SK-N-SH (cell line): Measurements from ENCODE around the gene DNAJB11. TPM values are rescaled to one million over a fixed set of nuclear protein-coding genes. Genes with fewer than 3 reads are reported as not detected.
A peak's percentile ranks its signal among the peaks of the same experiment; 100 is the strongest.

Experiments used
- CTCF ChIA-PET: fragments of 300-600, 350-600 bp; formaldehyde crosslinking; extraction: SDS; loops from one replicate; lab custom pipeline; 2021; lab: Yijun Ruan, JAX
- POLR2A ChIA-PET: fragments of 350-600 bp; sonication (Branson Sonifier 250); formaldehyde crosslinking; extraction: SDS; loops from one replicate; lab custom pipeline; 2020; ENCODE audit warnings: antibody characterized with exemption, inconsistent platforms; lab: Yijun Ruan, JAX
- DNase-seq: peaks from one replicate; pipeline ENCODE4 v3.0.0; 2012
- H2AFZ ChIP-seq: fragments of 200-600 bp; sonication (generic); 2 replicates; pipeline ENCODE4 v1.8.1; 2016; ENCODE audit warnings: antibody characterized with exemption, mild to moderate bottlenecking, low read depth
- H3F3A ChIP-seq: fragments of 200-600 bp; sonication (generic); replicated peaks from 2 replicates; pipeline ENCODE3; 2016; ENCODE audit warnings: antibody characterized with exemption, mild to moderate bottlenecking; ENCODE audit not compliant: insufficient read depth
- H3K27ac ChIP-seq, 2 experiments: fragments of 200-500 bp in 1 of 2; fragments of 200-600 bp in 1 of 2; sonication (Bioruptor generic) in 1 of 2; sonication (generic), shearing (Covaris generic) in 1 of 2; 2 replicates each; pipeline versions ENCODE4 v1.5.1 to v1.6.1; 2014 to 2016; ENCODE audit warnings: low read depth in 2 of 2, inconsistent platforms in 1 of 2, low read length in 1 of 2, mild to moderate bottlenecking in 1 of 2, mixed read lengths in 1 of 2
- H3K27me3 ChIP-seq: fragments of 200-600 bp; sonication (generic), shearing (Covaris generic); 2 replicates; pipeline ENCODE4 v1.6.1; 2016; ENCODE audit warnings: mixed run types; ENCODE audit not compliant: insufficient read depth
- H3K36me3 ChIP-seq, 2 experiments: fragments of 200-500 bp in 1 of 2; fragments of 200-600 bp in 1 of 2; sonication (Bioruptor generic) in 1 of 2; sonication (generic) in 1 of 2; replicated peaks in 1 of 2; 2 replicates each; pipeline versions ENCODE3 to v1.5.1; 2014 to 2016; ENCODE audit warnings: low read length in 1 of 2, mild to moderate bottlenecking in 1 of 2; ENCODE audit not compliant: insufficient read depth in 2 of 2, control insufficient read depth in 1 of 2
- H3K4me1 ChIP-seq, 2 experiments: fragments of 200-500 bp in 1 of 2; fragments of 200-600 bp in 1 of 2; sonication (Bioruptor generic) in 1 of 2; sonication (generic), shearing (Covaris generic) in 1 of 2; 2 replicates each; pipeline versions ENCODE4 v1.5.1 to v1.6.1; 2014 to 2016; ENCODE audit warnings: low read depth in 1 of 2, low read length in 1 of 2, mixed run types in 1 of 2; ENCODE audit not compliant: insufficient read depth in 2 of 2, control insufficient read depth in 1 of 2
- H3K4me2 ChIP-seq: fragments of 200-600 bp; sonication (generic), shearing (Covaris generic); 2 replicates; pipeline ENCODE4 v1.6.1; 2017; ENCODE audit warnings: mixed run types
- H3K4me3 ChIP-seq, 2 experiments: fragments of 200-500 bp in 1 of 2; fragments of 200-600 bp in 1 of 2; sonication (Bioruptor generic) in 1 of 2; sonication (generic), shearing (Covaris generic) in 1 of 2; 2 replicates each; pipeline versions ENCODE4 v1.5.1 to v1.8.1; 2014 to 2016; ENCODE audit warnings: low read depth in 2 of 2, inconsistent platforms in 1 of 2, low read length in 1 of 2, mild to moderate bottlenecking in 1 of 2, mixed read lengths in 1 of 2, moderate library complexity in 1 of 2
- H3K79me2 ChIP-seq: fragments of 200-600 bp; sonication (generic); 2 replicates; pipeline ENCODE4 v1.8.1; 2017; ENCODE audit warnings: mild to moderate bottlenecking; ENCODE audit not compliant: insufficient read depth
- H3K9ac ChIP-seq: fragments of 200-600 bp; sonication (generic); 2 replicates; pipeline ENCODE4 v1.6.1; 2017; ENCODE audit warnings: mixed run types
- H3K9me2 ChIP-seq: fragments of 200-600 bp; sonication (generic); 2 replicates; pipeline ENCODE4 v1.6.1; 2017; ENCODE audit warnings: mixed run types
- H3K9me3 ChIP-seq: fragments of 200-600 bp; sonication (generic); 2 replicates; pipeline ENCODE4 v1.6.1; 2017; ENCODE audit warnings: mixed run types, mild to moderate bottlenecking, moderate library complexity
- H4K20me1 ChIP-seq: fragments of 200-600 bp; sonication (generic); 2 replicates; pipeline ENCODE4 v1.6.1; 2017; ENCODE audit warnings: mild to moderate bottlenecking, mixed run types; ENCODE audit not compliant: insufficient read depth
- CHD2 ChIP-seq: fragments of 150-350 bp; IDR thresholded peaks from 2 replicates; pipeline ENCODE4 v1.6.1; 2018; ENCODE audit warnings: low read length; ENCODE audit not compliant: partially characterized antibody
- CTCF ChIP-seq: fragments of 200-600 bp; sonication (generic); IDR thresholded peaks from 2 replicates; pipeline ENCODE4 v1.6.1; 2017; ENCODE audit warnings: antibody characterized with exemption, mild to moderate bottlenecking, moderate library complexity
- ELF1 ChIP-seq: IDR thresholded peaks from 2 replicates; pipeline ENCODE4 v1.4.0; 2012
- EP300 ChIP-seq, 2 experiments: IDR thresholded peaks; 2 replicates each; pipeline versions ENCODE4 v1.4.0 to v1.6.1; 2012; ENCODE audit warnings: borderline replicate concordance in 1 of 2, low read depth in 1 of 2, low read length in 1 of 2
- EZH2phosphoT487 ChIP-seq: fragments of 200-600 bp; sonication (generic); IDR thresholded peaks from 2 replicates; pipeline ENCODE4 v1.6.1; 2017; ENCODE audit warnings: low read depth, mixed run types, mild to moderate bottlenecking, antibody characterized with exemption, moderate library complexity, borderline replicate concordance
- PBX3 ChIP-seq: IDR thresholded peaks from 2 replicates; pipeline ENCODE4; 2012
- RAD21 ChIP-seq: IDR thresholded peaks from 2 replicates; pipeline ENCODE4 v1.6.1; 2012; ENCODE audit warnings: mild to moderate bottlenecking, low read length
- WGBS: methylation state at CpG from one replicate; pipeline ENCODE4 v1.1.6; 2017; ENCODE audit warnings: low lambda C conversion rate; 5-methylcytosine and 5-hydroxymethylcytosine counted together
- polyA plus RNA-seq, 3 experiments: library from polyadenylated mRNA; depleted of rRNA; stranded (reverse); fragments of >200 nt; gene quantifications; 2 replicates each; pipeline ENCODE4 v1.2.3, GENCODE V29; 2012

Gene DNAJB11
- polyA plus RNA-seq, 1 of the 3 experiments (the other 2 are of a cell fraction) = 33.3 TPM

- no peak for DNase-seq
- Histone ChIP-seq H3K9me2 (no peaks in the 10 kb centered on the region), H2AFZ (no peak overlapping the region), H3F3A (no peaks in the 10 kb centered on the region), H3K4me2 (no peak overlapping the region), H4K20me1 (no peaks in the 10 kb centered on the region), H3K9ac (no peak overlapping the region), H3K4me1 (no peaks in the 10 kb centered on the region), H3K36me3 (peaks cover 17 to 21% of the 10 kb centered on the region in 2 experiments), H3K4me3 (no peak overlapping the region), H3K9me3 (no peaks in the 10 kb centered on the region), H3K79me2 (no peaks in the 10 kb centered on the region), H3K27me3 (no peaks in the 10 kb centered on the region), H3K27ac (no peak overlapping the region)
- ChIA-PET CTCF (interaction anchor here (0.6 to 17.4 kb wide), 7 partner anchors 8 to 232 kb away, joined by 3 to 167 read pairs (median 3); partner anchors contain the start of gene AHSG), POLR2A (interaction anchor here (0.6 to 1.4 kb wide), 2 partner anchors 12 to 195 kb away, joined by 3 to 4 read pairs; no protein-coding TSS in a partner anchor)
- WGBS = 69% methylated on average over 3 of the region's 3 CpGs
- TF ChIP-seq CTCF (peak; percentile 34), EP300 (IDR thresholded peaks at IDR 0.05; ENCODE audit: borderline replicate concordance in 1 of 2, low read depth in 1 of 2, low read length in 1 of 2) (no peak), RAD21 (peak; percentile 64), ELF1 (no peak), EZH2phosphoT487 (no peak)
These were observed 18.6 kb downstream of the DNAJB11 start for GRCh38 chr3:186589121-186589520.

GRCh38 chr3:186589856-186590579, 19.5 kb downstream of the DNAJB11 start:
- CTCF ChIA-PET = interaction anchor here (0.6 to 17.4 kb wide), 7 partner anchors 9 to 607 kb away, joined by 3 to 167 read pairs (median 3); partner anchors contain the start of gene AHSG
- peak; percentile 21; the same call in 1 of the 2 replicates for TF ChIP-seq PBX3
- TF ChIP-seq CHD2 = no peak
- no peak for TF ChIP-seq EZH2phosphoT487
- Histone ChIP-seq H3K4me3 (no peak overlapping the region), H3K36me3 (peaks cover 8 to 12% of the 10 kb centered on the region in 2 experiments), H3K4me2 (no peak overlapping the region), H3K27me3 (no peaks in the 10 kb centered on the region), H3K27ac (no peak overlapping the region), H4K20me1 (no peaks in the 10 kb centered on the region), H3K9me3 (no peaks in the 10 kb centered on the region), H3K79me2 (no peaks in the 10 kb centered on the region), H3K4me1 (no peaks in the 10 kb centered on the region), H2AFZ (no peak overlapping the region), H3K9me2 (no peaks in the 10 kb centered on the region), H3K9ac (no peak overlapping the region), H3F3A (no peaks in the 10 kb centered on the region)
- 64% methylated on average over 5 of the region's 5 CpGs for WGBS
- no peak for DNase-seq
- POLR2A ChIA-PET = interaction anchor here (0.6 to 1.4 kb wide), 2 partner anchors 13 to 194 kb away, joined by 3 to 4 read pairs; no protein-coding TSS in a partner anchor
